ENCODE data around the gene MCF2L2.

Gene MCF2L2

DNA sequence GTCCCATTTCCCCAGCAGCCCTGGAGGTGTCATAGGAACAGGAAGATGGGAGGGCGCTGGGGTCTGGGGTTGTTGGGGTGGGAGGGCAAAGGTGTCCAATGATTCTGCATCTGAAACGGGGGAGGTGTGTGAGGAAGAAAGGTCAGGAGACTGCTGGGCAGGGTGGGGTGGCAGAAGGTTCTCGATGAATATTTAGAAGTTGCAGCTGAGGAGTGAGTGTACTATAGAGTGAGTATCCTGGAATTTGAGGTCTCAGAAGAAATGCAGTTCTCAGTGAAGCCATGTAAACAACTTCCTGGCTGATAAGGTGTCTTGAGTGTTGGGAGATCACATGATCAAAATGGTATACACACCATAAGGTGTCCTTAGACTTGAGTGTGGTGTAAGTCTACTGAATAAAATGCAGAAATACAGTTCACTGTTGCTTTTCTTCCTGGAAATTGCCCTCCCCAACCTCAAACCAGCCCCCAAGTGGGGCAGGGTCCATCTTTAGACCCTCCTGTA, 165.5 kb downstream of the MCF2L2 start (continued):
- TF ChIP-seq ZXDB (tag by site-specific recombination; IDR thresholded peaks at IDR 0.05), result no peak
- TF ChIP-seq ZNF174 (tag by site-specific recombination; IDR thresholded peaks at IDR 0.05), result no peak
- no peak for TF ChIP-seq KLF16 (tag by site-specific recombination; IDR thresholded peaks at IDR 0.05)

DNA sequence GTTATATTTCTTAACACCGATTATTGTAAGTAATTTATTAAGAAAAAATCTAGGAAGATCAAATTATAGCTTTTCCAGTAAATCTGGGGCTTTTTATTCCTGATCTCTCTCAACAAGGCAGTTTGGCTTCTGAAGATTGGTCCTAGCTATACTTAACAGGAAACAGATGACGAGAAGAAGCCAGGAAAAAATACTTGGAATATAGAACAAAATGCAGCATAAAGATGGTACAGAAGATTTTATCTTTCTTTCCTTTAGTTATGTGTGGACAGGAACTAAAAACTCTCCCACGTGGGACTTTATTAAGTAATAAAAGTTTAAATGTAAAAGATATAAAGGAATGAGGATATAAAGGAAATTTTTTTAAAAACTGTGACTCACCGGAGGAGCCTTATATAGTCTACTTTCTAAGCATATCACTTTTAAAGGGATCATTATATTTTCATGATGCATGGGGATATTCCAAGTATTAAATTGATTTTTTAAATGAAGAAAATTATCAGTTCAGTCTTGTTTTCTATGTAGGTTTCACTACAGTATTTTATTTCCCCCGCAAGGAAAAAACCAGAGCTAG, 167.2 kb downstream of the MCF2L2 start:
- Histone ChIP-seq H3K27ac (ENCODE audit: extremely low read depth, low read depth, low read length) (no peak overlapping the region), H3K9me3 (ENCODE audit: control insufficient read depth, insufficient read depth, low read depth, low read length) (no peaks in the 10 kb centered on the region), H3K4me1 (ENCODE audit: control insufficient read depth, insufficient read depth, low read length) (no peaks in the 10 kb centered on the region), H3K4me3 (ENCODE audit: low read depth, low read length) (no peak overlapping the region), H3K36me3 (ENCODE audit: control insufficient read depth in 2 of 2, insufficient read depth in 1 of 2, low read length in 2 of 2) (no peaks in the 10 kb centered on the region)
- ChIA-PET POLR2A (no interaction called here), CTCF (no interaction called here)
- no peak for TF ChIP-seq ZNF133 (tag by site-specific recombination; IDR thresholded peaks at IDR 0.05)
- no peak for TF ChIP-seq ZNF146 (tag by site-specific recombination; IDR thresholded peaks at IDR 0.05)
- TF ChIP-seq, protein P1, sequence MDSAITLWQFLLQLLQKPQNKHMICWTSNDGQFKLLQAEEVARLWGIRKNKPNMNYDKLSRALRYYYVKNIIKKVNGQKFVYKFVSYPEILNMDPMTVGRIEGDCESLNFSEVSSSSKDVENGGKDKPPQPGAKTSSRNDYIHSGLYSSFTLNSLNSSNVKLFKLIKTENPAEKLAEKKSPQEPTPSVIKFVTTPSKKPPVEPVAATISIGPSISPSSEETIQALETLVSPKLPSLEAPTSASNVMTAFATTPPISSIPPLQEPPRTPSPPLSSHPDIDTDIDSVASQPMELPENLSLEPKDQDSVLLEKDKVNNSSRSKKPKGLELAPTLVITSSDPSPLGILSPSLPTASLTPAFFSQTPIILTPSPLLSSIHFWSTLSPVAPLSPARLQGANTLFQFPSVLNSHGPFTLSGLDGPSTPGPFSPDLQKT (IDR thresholded peaks at IDR 0.05; ENCODE audit: borderline replicate concordance, low read depth, low read length), result no peak
- no peak for TF ChIP-seq ZNF211 (tag by site-specific recombination; IDR thresholded peaks at IDR 0.05; ENCODE audit: low read depth)
- TF ChIP-seq ZNF791 (tag by site-specific recombination; IDR thresholded peaks at IDR 0.05), result no peak
- TF ChIP-seq KLF1 (tag by site-specific recombination; IDR thresholded peaks at IDR 0.05), result no peak
- no peak for TF ChIP-seq ZNF658 (tag by site-specific recombination; IDR thresholded peaks at IDR 0.05)

DNA sequence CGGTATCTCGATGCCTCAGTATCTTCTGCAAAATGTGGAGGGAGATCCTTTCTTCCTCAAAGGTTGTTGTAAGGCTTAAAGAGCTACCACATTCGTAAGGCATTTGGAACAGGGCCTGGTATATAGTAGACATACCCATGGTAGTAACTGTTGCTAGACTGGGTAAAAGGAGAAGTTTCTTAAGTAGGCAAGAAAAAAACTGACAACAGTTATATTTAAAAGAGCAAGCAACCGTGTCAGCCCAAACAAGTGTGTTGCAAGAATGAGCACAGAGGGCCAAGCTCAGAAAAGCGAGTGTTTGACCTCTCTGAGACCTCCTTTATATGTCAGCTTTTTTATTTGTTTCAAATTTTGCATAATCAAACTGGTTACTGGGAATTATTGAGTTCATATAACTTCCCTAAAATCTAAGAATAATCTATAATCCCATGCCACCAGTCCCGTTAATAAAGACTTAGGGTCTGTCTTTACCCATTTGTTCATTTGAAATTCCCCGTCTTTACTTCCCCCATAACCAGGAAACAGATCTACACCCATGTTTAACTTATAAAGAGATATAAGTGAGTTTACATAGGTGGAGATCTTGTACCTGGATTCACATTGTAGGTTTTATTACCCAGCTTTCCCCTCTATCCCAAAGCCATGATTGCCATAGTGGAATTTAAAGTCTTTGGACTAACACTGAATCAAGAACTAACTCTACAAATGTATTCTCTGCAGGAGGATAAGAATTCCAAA, 168.1 kb downstream of the MCF2L2 start:
- TF ChIP-seq ZNF140 (tag by site-specific recombination; IDR thresholded peaks at IDR 0.05) (no peak), ZBTB7A (tag by site-specific recombination; IDR thresholded peaks at IDR 0.05; ENCODE audit: low read depth) (no peak), ZNF792 (tag by site-specific recombination; IDR thresholded peaks at IDR 0.05) (no peak), GFI1B (tag by site-specific recombination; IDR thresholded peaks at IDR 0.05) (no peak), ZNF202 (tag by site-specific recombination; IDR thresholded peaks at IDR 0.05; ENCODE audit: borderline replicate concordance) (no peak), ZNF19 (tag by site-specific recombination; IDR thresholded peaks at IDR 0.05; ENCODE audit: low read depth) (no peak), KLF10 (tag by site-specific recombination; IDR thresholded peaks at IDR 0.05) (no peak), SETDB1 (IDR thresholded peaks at IDR 0.05; ENCODE audit: insufficient read length, low read length) (no peak), ZNF341 (tag by site-specific recombination; IDR thresholded peaks at IDR 0.05; ENCODE audit: low read depth) (no peak), IKZF3 (tag by site-specific recombination; IDR thresholded peaks at IDR 0.05) (no peak), KLF1 (tag by site-specific recombination; IDR thresholded peaks at IDR 0.05) (no peak), ZNF670 (tag by site-specific recombination; IDR thresholded peaks at IDR 0.05; ENCODE audit: low read depth) (no peak), MEIS1 (CRISPR knock-in tag; IDR thresholded peaks at IDR 0.05; ENCODE audit: borderline replicate concordance) (no peak), ZNF549 (tag by site-specific recombination; IDR thresholded peaks at IDR 0.05) (no peak), ZNF174 (tag by site-specific recombination; IDR thresholded peaks at IDR 0.05) (no peak), ZNF391 (tag by site-specific recombination; IDR thresholded peaks at IDR 0.05; ENCODE audit: borderline replicate concordance, low read depth) (no peak)
- TF ChIP-seq, protein P2, sequence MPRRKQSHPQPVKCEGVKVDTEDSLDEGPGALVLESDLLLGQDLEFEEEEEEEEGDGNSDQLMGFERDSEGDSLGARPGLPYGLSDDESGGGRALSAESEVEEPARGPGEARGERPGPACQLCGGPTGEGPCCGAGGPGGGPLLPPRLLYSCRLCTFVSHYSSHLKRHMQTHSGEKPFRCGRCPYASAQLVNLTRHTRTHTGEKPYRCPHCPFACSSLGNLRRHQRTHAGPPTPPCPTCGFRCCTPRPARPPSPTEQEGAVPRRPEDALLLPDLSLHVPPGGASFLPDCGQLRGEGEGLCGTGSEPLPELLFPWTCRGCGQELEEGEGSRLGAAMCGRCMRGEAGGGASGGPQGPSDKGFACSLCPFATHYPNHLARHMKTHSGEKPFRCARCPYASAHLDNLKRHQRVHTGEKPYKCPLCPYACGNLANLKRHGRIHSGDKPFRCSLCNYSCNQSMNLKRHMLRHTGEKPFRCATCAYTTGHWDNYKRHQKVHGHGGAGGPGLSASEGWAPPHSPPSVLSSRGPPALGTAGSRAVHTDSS (tag by site-specific recombination; IDR thresholded peaks at IDR 0.05), result no peak
- ChIA-PET POLR2A (no interaction called here), CTCF (interaction anchor here (0.7 kb wide), 1 partner anchor 50 kb away, joined by 3 read pairs; no protein-coding TSS in a partner anchor)
- Histone ChIP-seq H3K36me3 (ENCODE audit: control insufficient read depth in 2 of 2, insufficient read depth in 1 of 2, low read length in 2 of 2) (no peaks in the 10 kb centered on the region), H3K9me3 (ENCODE audit: control insufficient read depth, insufficient read depth, low read depth, low read length) (no peaks in the 10 kb centered on the region), H3K27ac (ENCODE audit: extremely low read depth, low read depth, low read length) (no peak overlapping the region), H3K4me3 (ENCODE audit: low read depth, low read length) (no peak overlapping the region), H3K4me1 (ENCODE audit: control insufficient read depth, insufficient read depth, low read length) (no peaks in the 10 kb centered on the region)
